GM12891 (cell line): ENCODE measurements around the gene IFIH1.

Experiments
- PAX5 ChIP-seq: IDR thresholded peaks from 2 replicates; pipeline ENCODE4 v1.6.1; 2011; ENCODE audit warnings: low read length, moderate library complexity, mild to moderate bottlenecking; ENCODE audit not compliant: insufficient read depth, severe bottlenecking
- POLR2A ChIP-seq: IDR thresholded peaks from 2 replicates; pipeline ENCODE4 v1.6.1; 2011; ENCODE audit warnings: low read depth, low read length, control low read depth
- POLR2AphosphoS5 ChIP-seq: IDR thresholded peaks from 2 replicates; pipeline ENCODE4 v1.6.1; 2011; ENCODE audit warnings: low read depth, low read length, control low read depth
- POU2F2 ChIP-seq: IDR thresholded peaks from 2 replicates; pipeline ENCODE4 v1.6.1; 2011; ENCODE audit warnings: low read depth, mild to moderate bottlenecking, control low read depth, low read length, moderate library complexity
- TAF1 ChIP-seq: IDR thresholded peaks from 2 replicates; pipeline ENCODE4 v1.6.1; 2011; ENCODE audit warnings: low read depth, low read length, control low read depth

GRCh38 chr2:162253435-162253834 is 65.0 kb downstream of the IFIH1 start:
- no peak for TF ChIP-seq POLR2AphosphoS5
- no peak for TF ChIP-seq POLR2A
- TF ChIP-seq POU2F2: no peak
- TF ChIP-seq TAF1: no peak
- TF ChIP-seq PAX5: no peak
